Measurements from ENCODE around the gene ADAMTS20.
A peak's percentile ranks its signal among the peaks of the same experiment; 100 is the strongest.

DNA sequence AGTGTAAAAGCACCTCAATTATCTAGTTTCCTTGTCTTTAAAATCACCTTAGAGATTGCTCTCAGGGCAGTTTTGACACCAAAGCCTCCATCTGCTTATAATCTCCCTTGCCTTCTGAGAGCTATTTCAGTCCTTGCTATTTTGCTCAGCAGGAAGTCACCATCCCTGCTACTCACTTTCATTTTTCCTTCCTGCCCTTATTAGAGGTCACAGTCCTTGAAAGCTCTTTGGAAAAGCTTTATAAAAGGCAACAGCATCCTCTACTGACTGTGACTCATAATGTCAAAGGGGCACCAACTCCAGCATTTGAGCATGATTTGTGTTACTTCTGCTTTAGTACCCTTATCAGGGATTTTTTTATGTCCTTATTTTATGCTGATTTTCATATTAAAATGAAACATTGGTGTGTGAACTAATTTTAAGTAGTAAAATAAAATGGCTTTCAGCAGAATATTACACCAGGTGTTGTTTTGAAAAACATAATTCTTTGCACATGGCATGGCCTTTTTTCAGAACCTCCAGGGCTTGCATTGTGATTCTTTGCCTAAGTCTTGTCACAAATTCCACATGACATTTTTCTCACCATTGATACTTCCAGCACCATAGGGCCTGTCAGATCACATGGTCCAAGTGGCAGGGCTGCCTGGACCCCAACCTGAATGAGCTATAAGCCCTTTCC is 213.0 kb downstream of the ADAMTS20 start:
- peak; percentile 69 for TF ChIP-seq CTCF (conservative IDR thresholded peaks at IDR 0.05)
- TF ChIP-seq ZFX (IDR thresholded peaks at IDR 0.05), result no peak
